CD4-positive, alpha-beta memory T cell (primary cell): ENCODE data around the gene ODAM. TPM values are rescaled to one million over a fixed set of nuclear protein-coding genes. Genes with fewer than 3 reads are reported as not detected.

Experiments used
- CTCF ChIA-PET: fragments of 350-600 bp; sonication (Branson Sonifier 250); formaldehyde crosslinking; loops from one replicate; lab custom pipeline; 2021; ENCODE audit warnings: inconsistent platforms; ENCODE audit not compliant: partially characterized antibody; lab: Charles Lee
- POLR2A ChIA-PET: fragments of 350-600 bp; sonication (Branson Sonifier 250); formaldehyde crosslinking; loops from one replicate; lab custom pipeline; 2021; ENCODE audit not compliant: partially characterized antibody; lab: Charles Lee
- DNase-seq, 5 donors: peaks; one replicate each; pipeline versions ENCODE4 v3.0.0 to v3.0.0-alpha.2; 2020 to 2022; ENCODE audit warnings: mixed read lengths in 1 of 5
- H3K27ac ChIP-seq: one replicate; pipeline ENCODE4 v1.7.0; 2013; ENCODE audit warnings: low read depth, low read length
- H3K27me3 ChIP-seq: 2 replicates; pipeline ENCODE4 v1.7.0; 2013; ENCODE audit warnings: mild to moderate bottlenecking, low read length, moderate library complexity; ENCODE audit not compliant: insufficient read depth
- H3K36me3 ChIP-seq: 2 replicates; pipeline ENCODE4 v1.7.0; 2013; ENCODE audit warnings: mild to moderate bottlenecking, low read length, moderate library complexity; ENCODE audit not compliant: insufficient read depth
- H3K4me1 ChIP-seq: 2 replicates; pipeline ENCODE4 v1.7.0; 2013; ENCODE audit warnings: mild to moderate bottlenecking, low read length, moderate library complexity; ENCODE audit not compliant: insufficient read depth
- H3K4me3 ChIP-seq, 2 donors: one replicate each; pipeline ENCODE4 v1.7.0; 2013; ENCODE audit warnings: low read length in 2 of 2, mild to moderate bottlenecking in 1 of 2
- H3K9me3 ChIP-seq, 2 donors: one replicate each; pipeline ENCODE4 v1.7.0; 2013; ENCODE audit warnings: low read length in 2 of 2, control low read depth in 1 of 2; ENCODE audit not compliant: control insufficient read depth in 1 of 2
- H3K27ac Mint-ChIP-seq, 7 donors: one replicate each; pipeline ENCODE4 v1.8.0; 2020 to 2021; ENCODE audit warnings: mixed read lengths in 7 of 7, mild to moderate bottlenecking in 6 of 7, inconsistent platforms in 3 of 7, moderate library complexity in 3 of 7
- H3K27me3 Mint-ChIP-seq, 2 donors: one replicate each; pipeline ENCODE4 v1.8.0; 2020 to 2021; ENCODE audit warnings: mixed read lengths in 2 of 2
- H3K36me3 Mint-ChIP-seq, 2 donors: one replicate each; pipeline ENCODE4 v1.8.0; 2020 to 2021; ENCODE audit warnings: mixed read lengths in 2 of 2, inconsistent platforms in 1 of 2, mild to moderate bottlenecking in 1 of 2
- H3K4me1 Mint-ChIP-seq, 4 donors: one replicate each; pipeline ENCODE4 v1.8.0; 2020 to 2021; ENCODE audit warnings: mixed read lengths in 4 of 4, mild to moderate bottlenecking in 1 of 4
- H3K4me3 Mint-ChIP-seq, 8 donors: one replicate each; pipeline ENCODE4 v1.8.0; 2020 to 2021; ENCODE audit warnings: mixed read lengths in 8 of 8, mild to moderate bottlenecking in 7 of 8, moderate library complexity in 6 of 8, inconsistent platforms in 3 of 8
- H3K9me3 Mint-ChIP-seq, 8 donors: one replicate each; pipeline ENCODE4 v1.8.0; 2020 to 2021; ENCODE audit warnings: mixed read lengths in 8 of 8, mild to moderate bottlenecking in 5 of 8, inconsistent platforms in 3 of 8, moderate library complexity in 1 of 8
- intact Hi-C: fragments of 100-400 bp; cut with micrococcal nuclease; formaldehyde crosslinking; loops from one replicate; pipeline ENCODE4 v1.15.1; 2023
- polyA plus RNA-seq, 2 donors: library from polyadenylated mRNA; unstranded; fragments of 300-500 nt; fragmentation: Illumina TruSeq; gene quantifications; one replicate each; pipeline ENCODE4 v1.2.3, GENCODE V29; 2021
- total RNA-seq, 2 experiments: library from RNA; stranded (reverse); gene quantifications; one replicate each; pipeline ENCODE4 v1.2.3, GENCODE V29; 2021

The ODAM gene, protein sequence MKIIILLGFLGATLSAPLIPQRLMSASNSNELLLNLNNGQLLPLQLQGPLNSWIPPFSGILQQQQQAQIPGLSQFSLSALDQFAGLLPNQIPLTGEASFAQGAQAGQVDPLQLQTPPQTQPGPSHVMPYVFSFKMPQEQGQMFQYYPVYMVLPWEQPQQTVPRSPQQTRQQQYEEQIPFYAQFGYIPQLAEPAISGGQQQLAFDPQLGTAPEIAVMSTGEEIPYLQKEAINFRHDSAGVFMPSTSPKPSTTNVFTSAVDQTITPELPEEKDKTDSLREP
- total RNA-seq: not detected
- polyA plus RNA-seq: not detected

DNA sequence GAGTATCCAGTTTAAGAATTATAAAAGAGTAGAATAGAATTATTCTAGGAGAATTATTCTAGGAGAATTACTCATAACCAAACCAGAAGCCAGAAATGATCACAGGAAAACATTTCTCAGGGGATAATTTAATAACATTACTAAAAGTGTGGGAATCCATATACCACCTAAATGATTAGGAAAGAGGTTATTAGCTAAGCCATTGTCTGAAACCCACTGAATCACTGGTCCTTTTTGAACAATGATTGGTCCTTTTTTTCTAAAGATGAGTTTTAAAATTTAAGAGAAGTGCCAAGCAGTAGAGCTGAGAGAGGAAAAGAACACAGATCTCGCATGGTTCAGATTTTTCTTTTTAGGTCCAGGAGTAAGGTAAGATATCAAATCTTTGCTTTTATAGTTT, at the start of gene ODAM:
ODAM (plus strand) TSS at position 301 of the 400 bp plus-strand sequence. CDS start 819 bp downstream, outside the sequence.
- Histone ChIP-seq H3K4me3 (no peak within 1 kb of the TSS), H3K27me3 (no peaks in the 10 kb centered on the region), H3K4me1 (no peaks in the 10 kb centered on the region), H3K27ac (no peak within 1 kb of the TSS), H3K36me3 (no peaks in the 10 kb centered on the region), H3K9me3 (no peaks in the 10 kb centered on the region)
- ChIA-PET CTCF (no interaction called here), POLR2A (no interaction called here)
- intact Hi-C loops: no loop called here
- Mint-ChIP-seq H3K27me3 (no peaks in the 10 kb centered on the region), H3K4me1 (no peaks in the 10 kb centered on the region), H3K36me3 (no peaks in the 10 kb centered on the region), H3K27ac (no peak within 1 kb of the TSS), H3K9me3 (peaks cover 0 to 2% (median 0%) of the 10 kb centered on the region in 8 donors), H3K4me3 (no peak within 1 kb of the TSS)
- no peak for DNase-seq

- Mint-ChIP-seq H3K9me3 (no peaks in the 10 kb centered on the region), H3K27ac (no peak overlapping the region), H3K4me1 (no peaks in the 10 kb centered on the region), H3K4me3 (no peak overlapping the region), H3K36me3 (no peaks in the 10 kb centered on the region), H3K27me3 (no peaks in the 10 kb centered on the region)
- H3K27ac ChIP-seq: no peak overlapping the region
- H3K4me1 ChIP-seq: no peaks in the 10 kb centered on the region
- H3K27me3 ChIP-seq: no peaks in the 10 kb centered on the region
- H3K4me3 ChIP-seq: no peak overlapping the region
- ChIA-PET CTCF (no interaction called here), POLR2A (no interaction called here)
- DNase-seq: no peak
- no peaks in the 10 kb centered on the region for H3K36me3 ChIP-seq
- intact Hi-C loops: no loop called here
- H3K9me3 ChIP-seq: no peaks in the 10 kb centered on the region
These were observed 44.3 kb upstream of the ODAM start for GRCh38 chr4:70151271-70151670.

- Histone ChIP-seq H3K4me3 (no peak overlapping the region), H3K36me3 (no peaks in the 10 kb centered on the region), H3K9me3 (no peaks in the 10 kb centered on the region), H3K27me3 (no peaks in the 10 kb centered on the region), H3K27ac (no peak overlapping the region), H3K4me1 (no peaks in the 10 kb centered on the region)
- intact Hi-C loops: no loop called here
- Mint-ChIP-seq H3K4me1 (no peaks in the 10 kb centered on the region), H3K36me3 (no peaks in the 10 kb centered on the region), H3K27ac (no peak overlapping the region), H3K4me3 (no peak overlapping the region), H3K9me3 (no peaks in the 10 kb centered on the region), H3K27me3 (no peaks in the 10 kb centered on the region)
- CTCF ChIA-PET: no interaction called here
- POLR2A ChIA-PET: no interaction called here
- no peak for DNase-seq
These were observed 43.4 kb upstream of the ODAM start for GRCh38 chr4:70152088-70152487.

GRCh38 chr4:70153937-70154336, 41.6 kb upstream of the ODAM start, which contains the start of gene PRR27:
Gene PRR27, plus strand, starts transcription at chr4:70154237. Its CDS starts 139 bp downstream, at chr4:70154376.
- Histone ChIP-seq H3K9me3 (no peaks in the 10 kb centered on the region), H3K27me3 (no peaks in the 10 kb centered on the region), H3K4me1 (no peaks in the 10 kb centered on the region), H3K4me3 (no peak within 1 kb of the TSS), H3K36me3 (no peaks in the 10 kb centered on the region), H3K27ac (no peak within 1 kb of the TSS)
- H3K4me1 Mint-ChIP-seq: no peaks in the 10 kb centered on the region
- H3K27ac Mint-ChIP-seq: no peak within 1 kb of the TSS
- no peaks in the 10 kb centered on the region for H3K36me3 Mint-ChIP-seq
- no peak within 1 kb of the TSS for H3K4me3 Mint-ChIP-seq
- CTCF ChIA-PET: no interaction called here
- no peak for DNase-seq
- intact Hi-C loops: no loop called here
- no peaks in the 10 kb centered on the region for H3K9me3 Mint-ChIP-seq
- no peaks in the 10 kb centered on the region for H3K27me3 Mint-ChIP-seq
- POLR2A ChIA-PET: no interaction called here

GRCh38 chr4:70158576-70158975, 36.9 kb upstream of the ODAM start:
- Histone ChIP-seq H3K36me3 (no peaks in the 10 kb centered on the region), H3K27ac (no peak overlapping the region), H3K27me3 (no peaks in the 10 kb centered on the region), H3K4me1 (no peaks in the 10 kb centered on the region), H3K4me3 (no peak overlapping the region), H3K9me3 (no peaks in the 10 kb centered on the region)
- CTCF ChIA-PET: no interaction called here
- Mint-ChIP-seq H3K27me3 (no peaks in the 10 kb centered on the region), H3K4me1 (no peaks in the 10 kb centered on the region), H3K27ac (no peak overlapping the region), H3K36me3 (no peaks in the 10 kb centered on the region), H3K4me3 (no peak overlapping the region), H3K9me3 (peaks cover 0 to 2% (median 0%) of the 10 kb centered on the region in 8 donors)
- POLR2A ChIA-PET: no interaction called here
- intact Hi-C loops: no loop called here
- no peak for DNase-seq

DNA sequence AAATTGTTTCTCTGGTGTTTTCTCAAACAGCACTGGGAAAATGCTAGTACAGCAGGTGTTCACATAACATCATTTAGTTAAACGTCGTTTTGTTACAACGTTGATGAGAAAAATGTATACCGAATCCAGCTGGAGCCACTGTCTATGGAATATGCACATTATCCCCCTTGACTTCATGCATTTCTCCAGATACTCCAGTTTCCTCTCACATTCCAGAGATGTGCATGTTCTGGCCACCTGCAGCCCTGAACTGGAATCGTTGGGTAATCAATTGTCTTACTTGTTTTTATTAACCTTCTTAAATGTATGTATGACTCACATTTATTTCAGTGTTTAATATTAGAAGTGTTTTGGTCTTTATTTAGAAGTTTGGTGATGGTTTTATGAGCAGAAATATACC, 18.4 kb upstream of the ODAM start:
- Mint-ChIP-seq H3K27me3 (no peaks in the 10 kb centered on the region), H3K4me3 (no peak overlapping the region), H3K27ac (no peak overlapping the region), H3K9me3 (peaks cover 0 to 3% (median 0%) of the 10 kb centered on the region in 8 donors), H3K36me3 (no peaks in the 10 kb centered on the region), H3K4me1 (no peaks in the 10 kb centered on the region)
- no peak overlapping the region for H3K27ac ChIP-seq
- ChIA-PET POLR2A (no interaction called here), CTCF (no interaction called here)
- intact Hi-C loops: no loop called here
- H3K36me3 ChIP-seq: no peaks in the 10 kb centered on the region
- no peaks in the 10 kb centered on the region for H3K27me3 ChIP-seq
- no peaks in the 10 kb centered on the region for H3K4me1 ChIP-seq
- no peak for DNase-seq
- no peaks in the 10 kb centered on the region for H3K9me3 ChIP-seq
- no peak overlapping the region for H3K4me3 ChIP-seq

DNA sequence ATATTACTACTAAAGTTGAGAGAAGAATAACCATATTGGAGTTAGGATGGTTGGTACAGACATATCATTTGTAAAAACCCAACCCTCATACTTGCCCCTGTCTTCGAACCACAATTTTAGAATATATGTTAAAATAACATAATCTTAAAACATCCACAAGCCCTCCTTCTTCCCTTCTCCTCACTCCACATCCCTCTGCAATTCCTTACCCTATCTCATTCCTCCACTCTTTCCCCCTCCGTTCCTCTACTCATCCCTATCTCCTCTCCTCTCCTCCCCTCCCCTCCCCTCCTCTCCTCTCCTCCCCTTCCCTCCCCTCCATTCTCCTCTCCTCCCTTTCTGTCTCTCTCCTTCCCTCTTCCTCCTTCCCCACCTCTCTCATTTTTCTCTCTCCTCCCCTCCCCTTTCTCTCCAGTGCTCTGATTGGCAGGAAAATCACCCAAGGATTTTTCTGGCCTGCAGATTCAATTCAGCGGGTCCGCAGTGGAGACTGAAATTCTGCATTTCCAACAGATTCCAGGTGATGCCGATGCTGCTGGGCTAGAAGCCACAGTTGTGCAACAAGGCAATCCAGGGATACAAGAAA, 17.4 kb upstream of the ODAM start:
- Mint-ChIP-seq H3K27me3 (no peaks in the 10 kb centered on the region), H3K27ac (no peak overlapping the region), H3K9me3 (peaks cover 0 to 3% (median 0%) of the 10 kb centered on the region in 8 donors), H3K4me3 (no peak overlapping the region), H3K4me1 (no peaks in the 10 kb centered on the region), H3K36me3 (no peaks in the 10 kb centered on the region)
- intact Hi-C loops: no loop called here
- H3K36me3 ChIP-seq: no peaks in the 10 kb centered on the region
- ChIA-PET POLR2A (no interaction called here), CTCF (no interaction called here)
- no peak overlapping the region for H3K4me3 ChIP-seq
- H3K4me1 ChIP-seq: no peaks in the 10 kb centered on the region
- no peak overlapping the region for H3K27ac ChIP-seq
- H3K9me3 ChIP-seq: no peaks in the 10 kb centered on the region
- H3K27me3 ChIP-seq: no peaks in the 10 kb centered on the region
- no peak for DNase-seq
